Measurements from ENCODE around the gene XCR1.

XCR1 gene

GRCh38 chr3:46025139-46025538 lies 2.1 kb downstream of the XCR1 start:
- Histone ChIP-seq H3K9ac (ENCODE audit: low read length in 5 of 5) (no peak overlapping the region), H3K4me1 (ENCODE audit: control insufficient read depth in 5 of 5, insufficient read depth in 5 of 5, low read length in 5 of 5) (no peaks in the 10 kb centered on the region), H3K4me3 (ENCODE audit: low read depth in 1 of 5, low read length in 5 of 5) (no peak overlapping the region), H3K9me3 (ENCODE audit: control insufficient read depth in 5 of 5, low read length in 5 of 5) (peaks cover 0 to 10% (median 7%) of the 10 kb centered on the region in 5 donors), H3K27me3 (ENCODE audit: control insufficient read depth in 5 of 5, insufficient read depth in 4 of 5, low read length in 5 of 5) (no peaks in the 10 kb centered on the region), H3K36me3 (ENCODE audit: control insufficient read depth in 5 of 5, insufficient read depth in 5 of 5, low read length in 5 of 5) (no peaks in the 10 kb centered on the region), H3K27ac (ENCODE audit: low read depth, low read length) (no peak overlapping the region)

- no peak overlapping the region for H3K4me3 ChIP-seq (ENCODE audit: low read depth in 1 of 5, low read length in 5 of 5)
- H3K36me3 ChIP-seq (ENCODE audit: control insufficient read depth in 5 of 5, insufficient read depth in 5 of 5, low read length in 5 of 5): no peaks in the 10 kb centered on the region
- H3K4me1 ChIP-seq (ENCODE audit: control insufficient read depth in 5 of 5, insufficient read depth in 5 of 5, low read length in 5 of 5): no peaks in the 10 kb centered on the region
- H3K27ac ChIP-seq (ENCODE audit: low read depth, low read length): no peak overlapping the region
- peaks cover 0 to 10% (median 7%) of the 10 kb centered on the region in 5 donors for H3K9me3 ChIP-seq (ENCODE audit: control insufficient read depth in 5 of 5, low read length in 5 of 5)
- H3K27me3 ChIP-seq (ENCODE audit: control insufficient read depth in 5 of 5, insufficient read depth in 4 of 5, low read length in 5 of 5): no peaks in the 10 kb centered on the region
- no peak overlapping the region for H3K9ac ChIP-seq (ENCODE audit: low read length in 5 of 5)
Measured at GRCh38 chr3:46024131-46024530, 3.2 kb downstream of the XCR1 start.

- H3K9me3 ChIP-seq (ENCODE audit: control insufficient read depth in 5 of 5, low read length in 5 of 5): peaks cover 0 to 9% (median 7%) of the 10 kb centered on the region in 5 donors
- no peak overlapping the region for H3K4me3 ChIP-seq (ENCODE audit: low read depth in 1 of 5, low read length in 5 of 5)
- no peak overlapping the region for H3K9ac ChIP-seq (ENCODE audit: low read length in 5 of 5)
- H3K27me3 ChIP-seq (ENCODE audit: control insufficient read depth in 5 of 5, insufficient read depth in 4 of 5, low read length in 5 of 5): no peaks in the 10 kb centered on the region
- H3K4me1 ChIP-seq (ENCODE audit: control insufficient read depth in 5 of 5, insufficient read depth in 5 of 5, low read length in 5 of 5): no peaks in the 10 kb centered on the region
- H3K36me3 ChIP-seq (ENCODE audit: control insufficient read depth in 5 of 5, insufficient read depth in 5 of 5, low read length in 5 of 5): no peaks in the 10 kb centered on the region
- no peak overlapping the region for H3K27ac ChIP-seq (ENCODE audit: low read depth, low read length)
Measured at GRCh38 chr3:46022909-46023785, 4.1 kb downstream of the XCR1 start.

GRCh38 chr3:46021516-46021915 lies 5.8 kb downstream of the XCR1 start:
- Histone ChIP-seq H3K9me3 (ENCODE audit: control insufficient read depth in 5 of 5, low read length in 5 of 5) (no peaks in the 10 kb centered on the region), H3K4me1 (ENCODE audit: control insufficient read depth in 5 of 5, insufficient read depth in 5 of 5, low read length in 5 of 5) (no peaks in the 10 kb centered on the region), H3K9ac (ENCODE audit: low read length in 5 of 5) (no peak overlapping the region), H3K27ac (ENCODE audit: low read depth, low read length) (no peak overlapping the region), H3K36me3 (ENCODE audit: control insufficient read depth in 5 of 5, insufficient read depth in 5 of 5, low read length in 5 of 5) (no peaks in the 10 kb centered on the region), H3K27me3 (ENCODE audit: control insufficient read depth in 5 of 5, insufficient read depth in 4 of 5, low read length in 5 of 5) (no peaks in the 10 kb centered on the region), H3K4me3 (ENCODE audit: low read depth in 1 of 5, low read length in 5 of 5) (no peak overlapping the region)

- Histone ChIP-seq H3K9ac (ENCODE audit: low read length in 5 of 5) (no peak overlapping the region), H3K27me3 (ENCODE audit: control insufficient read depth in 5 of 5, insufficient read depth in 4 of 5, low read length in 5 of 5) (no peaks in the 10 kb centered on the region), H3K4me3 (ENCODE audit: low read depth in 1 of 5, low read length in 5 of 5) (no peak overlapping the region), H3K4me1 (ENCODE audit: control insufficient read depth in 5 of 5, insufficient read depth in 5 of 5, low read length in 5 of 5) (no peaks in the 10 kb centered on the region), H3K36me3 (ENCODE audit: control insufficient read depth in 5 of 5, insufficient read depth in 5 of 5, low read length in 5 of 5) (no peaks in the 10 kb centered on the region), H3K27ac (ENCODE audit: low read depth, low read length) (no peak overlapping the region), H3K9me3 (ENCODE audit: control insufficient read depth in 5 of 5, low read length in 5 of 5) (no peaks in the 10 kb centered on the region)
Measured at GRCh38 chr3:46020766-46021510, 6.3 kb downstream of the XCR1 start.

GRCh38 chr3:46019707-46020106 lies 7.6 kb downstream of the XCR1 start:
- Histone ChIP-seq H3K9ac (ENCODE audit: low read length in 5 of 5) (no peak overlapping the region), H3K27ac (ENCODE audit: low read depth, low read length) (no peak overlapping the region), H3K36me3 (ENCODE audit: control insufficient read depth in 5 of 5, insufficient read depth in 5 of 5, low read length in 5 of 5) (no peaks in the 10 kb centered on the region), H3K27me3 (ENCODE audit: control insufficient read depth in 5 of 5, insufficient read depth in 4 of 5, low read length in 5 of 5) (no peaks in the 10 kb centered on the region), H3K9me3 (ENCODE audit: control insufficient read depth in 5 of 5, low read length in 5 of 5) (no peaks in the 10 kb centered on the region), H3K4me3 (ENCODE audit: low read depth in 1 of 5, low read length in 5 of 5) (no peak overlapping the region), H3K4me1 (ENCODE audit: control insufficient read depth in 5 of 5, insufficient read depth in 5 of 5, low read length in 5 of 5) (no peaks in the 10 kb centered on the region)

- Histone ChIP-seq H3K9ac (ENCODE audit: low read length in 5 of 5) (no peak overlapping the region), H3K9me3 (ENCODE audit: control insufficient read depth in 5 of 5, low read length in 5 of 5) (no peaks in the 10 kb centered on the region), H3K27me3 (ENCODE audit: control insufficient read depth in 5 of 5, insufficient read depth in 4 of 5, low read length in 5 of 5) (no peaks in the 10 kb centered on the region), H3K4me3 (ENCODE audit: low read depth in 1 of 5, low read length in 5 of 5) (no peak overlapping the region), H3K4me1 (ENCODE audit: control insufficient read depth in 5 of 5, insufficient read depth in 5 of 5, low read length in 5 of 5) (no peaks in the 10 kb centered on the region), H3K36me3 (ENCODE audit: control insufficient read depth in 5 of 5, insufficient read depth in 5 of 5, low read length in 5 of 5) (no peaks in the 10 kb centered on the region), H3K27ac (ENCODE audit: low read depth, low read length) (no peak overlapping the region)
Measured at GRCh38 chr3:46017720-46018119, 9.6 kb downstream of the XCR1 start.

- Histone ChIP-seq H3K4me3 (ENCODE audit: low read depth in 1 of 5, low read length in 5 of 5) (no peak overlapping the region), H3K27ac (ENCODE audit: low read depth, low read length) (no peak overlapping the region), H3K4me1 (ENCODE audit: control insufficient read depth in 5 of 5, insufficient read depth in 5 of 5, low read length in 5 of 5) (no peaks in the 10 kb centered on the region)
Measured at GRCh38 chr3:46013316-46014094, 13.8 kb downstream of the XCR1 start.

GRCh38 chr3:46012246-46012645 lies 15.0 kb downstream of the XCR1 start:
- H3K27ac ChIP-seq (ENCODE audit: low read depth, low read length): no peak overlapping the region
- H3K36me3 ChIP-seq (ENCODE audit: control insufficient read depth in 5 of 5, insufficient read depth in 5 of 5, low read length in 5 of 5): no peaks in the 10 kb centered on the region
- H3K9me3 ChIP-seq (ENCODE audit: control insufficient read depth in 5 of 5, low read length in 5 of 5): no peaks in the 10 kb centered on the region
- H3K9ac ChIP-seq (ENCODE audit: low read length in 5 of 5): no peak overlapping the region
- H3K4me1 ChIP-seq (ENCODE audit: control insufficient read depth in 5 of 5, insufficient read depth in 5 of 5, low read length in 5 of 5): peaks cover 0 to under 1% (median 0%) of the 10 kb centered on the region in 5 donors
- H3K4me3 ChIP-seq (ENCODE audit: low read depth in 1 of 5, low read length in 5 of 5): no peak overlapping the region
- H3K27me3 ChIP-seq (ENCODE audit: control insufficient read depth in 5 of 5, insufficient read depth in 4 of 5, low read length in 5 of 5): no peaks in the 10 kb centered on the region

More at GRCh38 chr3:46013316-46014094, 13.8 kb downstream of the XCR1 start:
- no peaks in the 10 kb centered on the region for H3K27me3 ChIP-seq (ENCODE audit: control insufficient read depth in 5 of 5, insufficient read depth in 4 of 5, low read length in 5 of 5)
- H3K36me3 ChIP-seq (ENCODE audit: control insufficient read depth in 5 of 5, insufficient read depth in 5 of 5, low read length in 5 of 5): no peaks in the 10 kb centered on the region
- H3K9me3 ChIP-seq (ENCODE audit: control insufficient read depth in 5 of 5, low read length in 5 of 5): no peaks in the 10 kb centered on the region
- no peak overlapping the region for H3K9ac ChIP-seq (ENCODE audit: low read length in 5 of 5)

Data from subcutaneous abdominal adipose tissue (tissue), 5 donors.